Measurements from ENCODE around the gene COX4I1.

Gene COX4I1

GRCh38 chr16:85828166-85828565 lies 28.7 kb downstream of the COX4I1 start:
- Histone ChIP-seq H3K27me3 (ENCODE audit: control insufficient read depth, insufficient read depth, low read length) (peaks cover 15% of the 10 kb centered on the region), H3K9ac (ENCODE audit: low read depth, low read length) (no peak overlapping the region), H3K9me3 (replicated peaks; ENCODE audit: low read length) (no peaks in the 10 kb centered on the region), H3K4me1 (ENCODE audit: control insufficient read depth, insufficient read depth, low read length) (no peaks in the 10 kb centered on the region), H3K4me3 (ENCODE audit: low read length) (no peak overlapping the region), H3K36me3 (ENCODE audit: insufficient read depth, low read length) (no peaks in the 10 kb centered on the region), H3K4me2 (ENCODE audit: low read length) (no peak overlapping the region)

- Histone ChIP-seq H3K27me3 (ENCODE audit: control insufficient read depth, insufficient read depth, low read length) (peaks cover 15% of the 10 kb centered on the region), H3K4me2 (ENCODE audit: low read length) (no peak overlapping the region), H3K36me3 (ENCODE audit: insufficient read depth, low read length) (no peaks in the 10 kb centered on the region), H3K4me1 (ENCODE audit: control insufficient read depth, insufficient read depth, low read length) (no peaks in the 10 kb centered on the region), H3K9me3 (replicated peaks; ENCODE audit: low read length) (no peaks in the 10 kb centered on the region), H3K4me3 (ENCODE audit: low read length) (no peak overlapping the region), H3K9ac (ENCODE audit: low read depth, low read length) (no peak overlapping the region)
These were observed 29.8 kb downstream of the COX4I1 start for GRCh38 chr16:85829171-85829719.

DNA sequence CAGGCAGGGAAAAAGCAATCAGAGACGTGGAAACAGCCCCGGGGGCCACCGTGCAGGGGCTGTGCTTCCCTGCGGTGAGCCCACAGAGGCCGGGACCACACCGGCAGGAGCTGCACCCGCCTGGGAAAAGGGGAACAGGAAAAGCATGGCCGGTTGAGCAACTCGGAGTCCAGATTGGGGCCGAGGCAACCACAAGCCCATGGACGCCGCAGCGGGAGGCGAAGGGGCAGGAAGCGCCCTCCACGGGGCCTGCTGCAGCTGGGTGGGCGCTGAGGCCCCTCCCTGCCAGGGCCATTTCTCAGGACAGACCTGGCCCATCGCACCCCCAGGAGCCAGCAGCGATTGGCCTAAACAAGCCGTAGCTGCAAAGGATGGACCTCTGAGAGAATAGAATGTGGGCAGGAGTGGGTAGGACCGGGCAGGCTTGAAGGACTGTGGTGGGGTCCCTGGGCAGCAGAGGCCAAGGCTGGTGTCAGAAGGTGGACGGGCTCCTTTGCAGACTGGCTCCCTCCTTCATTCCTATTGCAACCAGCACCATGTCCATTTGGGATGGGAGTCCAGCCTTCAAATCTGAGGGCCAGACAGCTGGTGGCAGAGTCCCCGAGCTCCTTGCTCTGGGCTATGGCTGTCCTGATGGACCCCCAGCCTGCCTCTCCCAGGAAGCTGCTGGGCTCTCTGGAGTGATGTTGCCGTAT lies 30.4 kb downstream of the COX4I1 start:
- H3K4me1 ChIP-seq (ENCODE audit: control insufficient read depth, insufficient read depth, low read length): no peaks in the 10 kb centered on the region
- H3K4me2 ChIP-seq (ENCODE audit: low read length): no peak overlapping the region
- H3K9me3 ChIP-seq (replicated peaks; ENCODE audit: low read length): no peaks in the 10 kb centered on the region
- H3K36me3 ChIP-seq (ENCODE audit: insufficient read depth, low read length): no peaks in the 10 kb centered on the region
- no peak overlapping the region for H3K4me3 ChIP-seq (ENCODE audit: low read length)
- H3K27me3 ChIP-seq (ENCODE audit: control insufficient read depth, insufficient read depth, low read length): peaks cover 15% of the 10 kb centered on the region
- no peak overlapping the region for H3K9ac ChIP-seq (ENCODE audit: low read depth, low read length)

DNA sequence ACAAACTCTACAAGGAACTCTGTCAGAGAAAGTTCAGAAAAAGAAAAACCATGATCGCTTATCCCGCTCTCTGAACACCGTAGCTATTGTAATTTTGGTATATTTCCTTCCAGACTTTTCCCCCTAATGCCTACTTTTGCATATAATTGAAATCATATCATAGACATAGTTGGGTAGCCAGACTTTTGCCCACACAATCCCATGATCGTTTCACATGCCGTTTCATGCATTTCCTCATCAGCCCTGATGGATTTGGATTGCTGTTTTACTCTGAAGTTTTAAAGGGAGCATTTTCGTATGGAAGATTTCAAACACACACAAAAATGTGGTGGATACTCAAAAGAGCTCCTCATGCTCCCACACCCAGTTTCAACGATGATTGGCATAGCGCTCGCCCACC lies 31.3 kb downstream of the COX4I1 start:
- Histone ChIP-seq H3K4me2 (ENCODE audit: low read length) (no peak overlapping the region), H3K36me3 (ENCODE audit: insufficient read depth, low read length) (no peaks in the 10 kb centered on the region), H3K27me3 (ENCODE audit: control insufficient read depth, insufficient read depth, low read length) (peaks cover 15% of the 10 kb centered on the region), H3K4me3 (ENCODE audit: low read length) (no peak overlapping the region), H3K9me3 (replicated peaks; ENCODE audit: low read length) (no peaks in the 10 kb centered on the region), H3K4me1 (ENCODE audit: control insufficient read depth, insufficient read depth, low read length) (no peaks in the 10 kb centered on the region), H3K9ac (ENCODE audit: low read depth, low read length) (no peak overlapping the region)

GRCh38 chr16:85832570-85833218 lies 33.2 kb downstream of the COX4I1 start:
- Histone ChIP-seq H3K4me2 (ENCODE audit: low read length) (no peak overlapping the region), H3K4me1 (ENCODE audit: control insufficient read depth, insufficient read depth, low read length) (no peaks in the 10 kb centered on the region), H3K9ac (ENCODE audit: low read depth, low read length) (no peak overlapping the region), H3K9me3 (replicated peaks; ENCODE audit: low read length) (no peaks in the 10 kb centered on the region), H3K4me3 (ENCODE audit: low read length) (no peak overlapping the region), H3K36me3 (ENCODE audit: insufficient read depth, low read length) (no peaks in the 10 kb centered on the region), H3K27me3 (ENCODE audit: control insufficient read depth, insufficient read depth, low read length) (peaks cover 3% of the 10 kb centered on the region)

- Histone ChIP-seq H3K9me3 (replicated peaks; ENCODE audit: low read length) (no peaks in the 10 kb centered on the region), H3K9ac (ENCODE audit: low read depth, low read length) (no peak overlapping the region), H3K27me3 (ENCODE audit: control insufficient read depth, insufficient read depth, low read length) (no peaks in the 10 kb centered on the region), H3K4me1 (ENCODE audit: control insufficient read depth, insufficient read depth, low read length) (no peaks in the 10 kb centered on the region), H3K4me2 (ENCODE audit: low read length) (no peak overlapping the region), H3K4me3 (ENCODE audit: low read length) (no peak overlapping the region), H3K36me3 (ENCODE audit: insufficient read depth, low read length) (no peaks in the 10 kb centered on the region)
These were observed 33.9 kb downstream of the COX4I1 start for GRCh38 chr16:85833219-85833920.

GRCh38 chr16:85834741-85835140 lies 35.2 kb downstream of the COX4I1 start:
- no peaks in the 10 kb centered on the region for H3K27me3 ChIP-seq (ENCODE audit: control insufficient read depth, insufficient read depth, low read length)
- H3K4me3 ChIP-seq (ENCODE audit: low read length): no peak overlapping the region
- H3K9me3 ChIP-seq (replicated peaks; ENCODE audit: low read length): no peaks in the 10 kb centered on the region
- H3K4me1 ChIP-seq (ENCODE audit: control insufficient read depth, insufficient read depth, low read length): no peaks in the 10 kb centered on the region
- no peaks in the 10 kb centered on the region for H3K36me3 ChIP-seq (ENCODE audit: insufficient read depth, low read length)
- no peak overlapping the region for H3K4me2 ChIP-seq (ENCODE audit: low read length)
- no peak overlapping the region for H3K9ac ChIP-seq (ENCODE audit: low read depth, low read length)

DNA sequence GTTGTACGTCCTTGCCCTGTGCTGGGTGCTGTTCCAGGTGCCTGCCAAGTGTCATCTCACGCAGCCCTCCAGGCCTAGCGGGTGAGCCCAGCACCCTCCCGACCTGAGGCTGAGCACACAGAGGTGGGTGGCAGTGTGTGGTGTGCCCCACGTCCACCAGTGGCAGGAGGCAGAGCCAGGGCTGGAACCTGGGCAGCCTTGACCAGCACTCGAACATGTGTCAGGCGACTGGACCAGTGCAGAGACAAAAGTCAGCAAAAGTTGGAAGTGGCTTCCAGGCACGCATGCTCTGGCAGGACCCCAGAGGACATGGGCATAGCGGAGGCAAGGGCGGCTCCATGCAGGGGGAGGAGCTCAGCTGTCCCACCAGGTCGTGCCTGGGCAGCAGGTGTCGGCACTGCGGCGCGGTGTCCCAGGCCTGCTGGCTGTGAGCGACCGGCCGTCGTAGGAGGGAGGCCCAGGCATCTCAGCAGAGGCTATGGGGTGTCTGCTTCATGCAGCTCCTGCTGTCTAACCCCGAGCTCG lies 35.8 kb downstream of the COX4I1 start:
- H3K9me3 ChIP-seq (replicated peaks; ENCODE audit: low read length): no peaks in the 10 kb centered on the region
- H3K27me3 ChIP-seq (ENCODE audit: control insufficient read depth, insufficient read depth, low read length): no peaks in the 10 kb centered on the region

DNA sequence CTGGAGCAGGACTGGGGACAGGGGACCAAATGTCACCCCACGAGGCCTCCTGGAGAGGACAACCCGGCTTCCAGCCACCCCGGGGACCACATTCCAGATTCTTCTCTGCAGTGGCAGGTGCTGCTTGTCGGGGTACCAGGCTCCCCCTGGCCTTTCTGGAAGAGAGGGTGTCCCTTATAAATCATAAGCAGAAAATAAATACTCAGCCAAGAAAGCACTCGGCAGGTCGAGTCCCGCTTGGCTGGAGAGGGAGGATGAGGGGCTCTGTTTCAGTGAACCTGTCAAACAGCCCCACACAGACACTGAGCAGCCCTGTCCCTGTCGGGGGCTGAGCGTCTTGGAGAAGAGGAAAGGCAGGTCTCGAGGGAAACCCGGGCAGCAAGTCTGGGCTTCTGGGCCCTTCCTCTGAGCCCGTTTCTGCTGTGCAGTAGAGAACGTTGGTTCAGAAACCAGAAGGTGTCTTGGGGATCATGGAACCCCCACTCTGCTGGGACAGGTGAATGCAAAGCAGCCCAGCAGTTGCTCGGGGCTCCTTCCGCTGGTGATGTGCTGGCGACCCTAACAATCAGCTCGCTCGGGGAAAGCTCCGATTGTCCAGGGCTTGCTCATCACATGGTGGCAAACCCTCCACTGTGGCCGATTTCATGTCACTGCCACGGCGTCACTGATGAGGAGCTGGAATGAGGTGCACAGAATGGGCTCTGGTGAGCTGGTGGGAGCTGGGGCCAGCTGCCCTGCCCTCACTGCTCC lies 36.6 kb downstream of the COX4I1 start:
- Histone ChIP-seq H3K9ac (ENCODE audit: low read depth, low read length) (no peak overlapping the region), H3K27me3 (ENCODE audit: control insufficient read depth, insufficient read depth, low read length) (no peaks in the 10 kb centered on the region), H3K4me2 (ENCODE audit: low read length) (no peak overlapping the region), H3K9me3 (replicated peaks; ENCODE audit: low read length) (no peaks in the 10 kb centered on the region), H3K4me1 (ENCODE audit: control insufficient read depth, insufficient read depth, low read length) (no peaks in the 10 kb centered on the region), H3K36me3 (ENCODE audit: insufficient read depth, low read length) (no peaks in the 10 kb centered on the region), H3K4me3 (ENCODE audit: low read length) (no peak overlapping the region)

More for the DNA sequence above, 35.8 kb downstream of the COX4I1 start:
- H3K36me3 ChIP-seq (ENCODE audit: insufficient read depth, low read length): no peaks in the 10 kb centered on the region
- no peak overlapping the region for H3K4me3 ChIP-seq (ENCODE audit: low read length)
- no peak overlapping the region for H3K9ac ChIP-seq (ENCODE audit: low read depth, low read length)
- no peaks in the 10 kb centered on the region for H3K4me1 ChIP-seq (ENCODE audit: control insufficient read depth, insufficient read depth, low read length)
- H3K4me2 ChIP-seq (ENCODE audit: low read length): no peak overlapping the region

GRCh38 chr16:85836706-85837582 lies 37.4 kb downstream of the COX4I1 start:
- H3K4me3 ChIP-seq (ENCODE audit: low read length): no peak overlapping the region
- H3K36me3 ChIP-seq (ENCODE audit: insufficient read depth, low read length): no peaks in the 10 kb centered on the region
- no peaks in the 10 kb centered on the region for H3K9me3 ChIP-seq (replicated peaks; ENCODE audit: low read length)
- no peaks in the 10 kb centered on the region for H3K27me3 ChIP-seq (ENCODE audit: control insufficient read depth, insufficient read depth, low read length)
- H3K4me2 ChIP-seq (ENCODE audit: low read length): no peak overlapping the region
- no peaks in the 10 kb centered on the region for H3K4me1 ChIP-seq (ENCODE audit: control insufficient read depth, insufficient read depth, low read length)
- H3K9ac ChIP-seq (ENCODE audit: low read depth, low read length): no peak overlapping the region
